Activated B cell treated with CpG ODN at 0.5 μM for 24 hours (primary cell): Measurements from ENCODE around the gene CYP4F2. TPM values are rescaled to one million over a fixed set of nuclear protein-coding genes. Genes with fewer than 3 reads are reported as not detected.
"Not testable (repeated sequence)": the region's sequence is repeated elsewhere in the genome, so short reads cannot be mapped to it uniquely, and the experiment has no call there.

Source experiments
- ATAC-seq: fragments of 200-7000 bp; cut with Tn5 transposase; one replicate; pipeline ENCODE4 v1.10.0; 2021; ENCODE audit warnings: low read depth, mild to moderate bottlenecking, moderate library complexity
- CTCF ChIA-PET: fragments of 350-600 bp; sonication (Branson Sonifier 250); formaldehyde crosslinking; loops from one replicate; lab custom pipeline; 2021; ENCODE audit warnings: antibody characterized with exemption; lab: Charles Lee
- POLR2A ChIA-PET: fragments of 350-600 bp; sonication (Branson Sonifier 250); formaldehyde crosslinking; loops from one replicate; lab custom pipeline; 2021; ENCODE audit warnings: antibody characterized with exemption; lab: Charles Lee
- DNase-seq: peaks from one replicate; pipeline ENCODE4 v3.0.0; 2022
- H3K27ac Mint-ChIP-seq: one replicate; pipeline ENCODE4 v1.8.0; 2020; ENCODE audit warnings: mixed read lengths
- H3K27me3 Mint-ChIP-seq: one replicate; pipeline ENCODE4 v1.8.0; 2021; ENCODE audit warnings: mixed read lengths
- H3K36me3 Mint-ChIP-seq: one replicate; pipeline ENCODE4 v1.8.0; 2021; ENCODE audit warnings: low read depth, mixed read lengths
- H3K4me1 Mint-ChIP-seq: one replicate; pipeline ENCODE4 v1.8.0; 2021; ENCODE audit warnings: mixed read lengths
- H3K4me3 Mint-ChIP-seq: one replicate; pipeline ENCODE4 v1.8.0; 2020; ENCODE audit warnings: mild to moderate bottlenecking, mixed read lengths
- H3K9me3 Mint-ChIP-seq: one replicate; pipeline ENCODE4 v1.8.0; 2020; ENCODE audit warnings: mixed read lengths
- intact Hi-C: fragments of 100-400 bp; cut with micrococcal nuclease; formaldehyde crosslinking; loops from one replicate; pipeline ENCODE4 v1.15.1; 2024
- total RNA-seq: library from RNA; stranded (reverse); gene quantifications from 2 replicates; pipeline ENCODE4 v1.2.3, GENCODE V29; 2022
- TF ChIP-seq, protein P1 (sequence below): fragments of 200-600 bp; IDR thresholded peaks from one replicate; pipeline ENCODE4 v1.8.0; 2022; ENCODE audit warnings: antibody characterized with exemption, mild to moderate bottlenecking

The CYP4F2 gene
- total RNA-seq, 1 donor from 2014 or later = not detected

DNA sequence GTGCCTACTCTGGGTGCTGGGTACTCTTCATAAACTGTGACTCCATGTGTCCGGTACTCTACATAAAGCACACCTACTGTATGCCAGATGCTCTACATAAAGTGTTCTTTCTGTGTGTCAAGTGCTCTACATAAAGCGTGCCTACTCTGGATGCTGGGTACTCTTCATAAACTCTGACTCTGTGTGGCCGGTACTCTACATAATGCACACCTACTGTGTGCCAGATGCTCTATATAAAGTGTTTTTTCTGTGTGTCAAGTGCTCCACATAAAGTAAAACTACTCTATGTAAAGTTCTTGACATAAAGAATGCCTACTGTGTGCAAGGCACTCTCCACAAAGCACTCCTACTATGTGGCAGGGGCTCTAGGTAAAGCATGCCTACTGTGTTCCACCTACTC is 38.3 kb upstream of the CYP4F2 start:
- ChIA-PET CTCF (no interaction called here), POLR2A (no interaction called here)

DNA sequence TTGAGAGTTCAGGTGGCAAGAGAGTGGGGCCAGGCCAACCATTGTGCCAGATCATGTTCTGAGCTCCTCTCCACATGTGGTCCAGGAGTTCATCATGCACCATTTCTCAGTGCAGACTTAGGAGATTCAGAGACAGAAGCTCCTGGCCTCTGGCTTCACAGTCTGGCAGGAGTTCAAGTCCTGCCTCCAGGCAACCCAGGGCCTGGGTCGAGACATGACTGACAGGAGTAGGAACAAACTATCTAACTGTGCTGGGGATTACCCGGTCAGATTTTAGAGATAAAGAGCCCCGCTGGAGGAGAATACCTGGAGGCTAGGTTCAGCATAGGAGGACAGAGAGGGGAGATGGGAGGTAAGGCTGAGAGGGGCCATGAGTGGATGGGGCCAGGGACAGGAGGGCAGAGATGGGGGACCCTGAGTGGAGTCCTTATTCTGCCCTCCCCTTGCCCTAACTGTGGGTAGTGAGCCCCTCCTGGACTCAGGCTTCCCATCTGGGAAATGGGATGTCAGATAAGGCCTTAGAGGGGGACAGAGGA is 37.4 kb upstream of the CYP4F2 start:
- DNase-seq = no peak

More for the DNA sequence above, 38.3 kb upstream of the CYP4F2 start:
- intact Hi-C loops = no loop called here
- H3K27me3 Mint-ChIP-seq = peaks cover 10% of the 10 kb centered on the region
- H3K27ac Mint-ChIP-seq = no peak overlapping the region
- peaks cover 9% of the 10 kb centered on the region for H3K4me1 Mint-ChIP-seq
- H3K9me3 Mint-ChIP-seq = no peaks in the 10 kb centered on the region
- no peak for DNase-seq
- no peak for ATAC-seq
- no peak overlapping the region for H3K4me3 Mint-ChIP-seq
- TF ChIP-seq, protein P1, sequence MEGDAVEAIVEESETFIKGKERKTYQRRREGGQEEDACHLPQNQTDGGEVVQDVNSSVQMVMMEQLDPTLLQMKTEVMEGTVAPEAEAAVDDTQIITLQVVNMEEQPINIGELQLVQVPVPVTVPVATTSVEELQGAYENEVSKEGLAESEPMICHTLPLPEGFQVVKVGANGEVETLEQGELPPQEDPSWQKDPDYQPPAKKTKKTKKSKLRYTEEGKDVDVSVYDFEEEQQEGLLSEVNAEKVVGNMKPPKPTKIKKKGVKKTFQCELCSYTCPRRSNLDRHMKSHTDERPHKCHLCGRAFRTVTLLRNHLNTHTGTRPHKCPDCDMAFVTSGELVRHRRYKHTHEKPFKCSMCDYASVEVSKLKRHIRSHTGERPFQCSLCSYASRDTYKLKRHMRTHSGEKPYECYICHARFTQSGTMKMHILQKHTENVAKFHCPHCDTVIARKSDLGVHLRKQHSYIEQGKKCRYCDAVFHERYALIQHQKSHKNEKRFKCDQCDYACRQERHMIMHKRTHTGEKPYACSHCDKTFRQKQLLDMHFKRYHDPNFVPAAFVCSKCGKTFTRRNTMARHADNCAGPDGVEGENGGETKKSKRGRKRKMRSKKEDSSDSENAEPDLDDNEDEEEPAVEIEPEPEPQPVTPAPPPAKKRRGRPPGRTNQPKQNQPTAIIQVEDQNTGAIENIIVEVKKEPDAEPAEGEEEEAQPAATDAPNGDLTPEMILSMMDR = no peak
- no peaks in the 10 kb centered on the region for H3K36me3 Mint-ChIP-seq

DNA sequence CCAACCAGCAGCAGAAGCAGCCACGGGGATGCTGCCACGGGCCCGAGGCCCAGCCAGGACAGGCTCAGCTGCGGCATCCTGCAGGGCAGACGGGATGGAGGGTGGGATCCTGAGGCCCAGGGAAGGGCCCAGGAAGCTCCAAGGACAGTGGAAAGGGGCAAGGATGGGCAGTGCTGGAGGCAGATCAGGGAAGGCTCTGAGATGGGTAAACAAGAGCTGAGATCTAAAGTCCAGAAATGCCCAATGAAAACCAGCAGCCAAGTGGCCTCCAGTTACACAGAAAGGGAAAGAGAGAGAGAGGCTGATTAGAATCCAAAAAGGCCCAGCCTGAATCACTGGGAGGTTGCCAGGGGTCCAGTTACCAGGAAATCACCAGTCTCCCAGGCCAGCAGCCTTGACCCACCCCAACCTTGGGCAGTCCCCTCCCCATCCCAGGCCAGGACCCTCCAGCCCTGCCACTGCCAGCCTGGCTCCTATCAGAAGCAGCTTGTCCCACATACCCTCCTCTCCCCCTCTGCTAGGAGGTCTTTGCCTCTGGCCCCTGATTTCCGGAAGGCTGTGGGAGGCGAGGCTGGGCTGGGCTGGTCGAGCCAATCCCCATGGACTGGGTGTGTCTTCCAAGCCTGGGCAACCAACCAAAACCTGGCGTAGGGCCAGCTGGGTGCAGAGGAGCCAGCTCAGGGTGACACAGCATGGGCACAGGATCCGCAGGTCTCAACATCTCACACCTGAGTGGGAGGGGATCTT is 36.6 kb upstream of the CYP4F2 start, which contains the start of gene CYP4F11:
TSS of gene CYP4F11 (minus strand) at position 198 of the 747 bp plus-strand sequence. CDS start at position 77, 121 bp downstream.
- H3K36me3 Mint-ChIP-seq = no peaks in the 10 kb centered on the region
- no peaks in the 10 kb centered on the region for H3K9me3 Mint-ChIP-seq
- POLR2A ChIA-PET = no interaction called here
- DNase-seq = no peak
- H3K4me1 Mint-ChIP-seq = peaks cover 9% of the 10 kb centered on the region
- intact Hi-C loops = no loop called here
- H3K27me3 Mint-ChIP-seq = no peaks in the 10 kb centered on the region
- CTCF ChIA-PET = no interaction called here
- ATAC-seq = peak; percentile 25
- H3K27ac Mint-ChIP-seq = no peak within 1 kb of the TSS
- H3K4me3 Mint-ChIP-seq = no peak within 1 kb of the TSS
- TF ChIP-seq, protein P1 = no peak

More for the DNA sequence above, 37.4 kb upstream of the CYP4F2 start:
- intact Hi-C loops = no loop called here
- Mint-ChIP-seq H3K27me3 (peaks cover 2% of the 10 kb centered on the region), H3K27ac (no peak overlapping the region), H3K4me3 (no peak overlapping the region), H3K36me3 (no peaks in the 10 kb centered on the region), H3K9me3 (no peaks in the 10 kb centered on the region), H3K4me1 (peaks cover 9% of the 10 kb centered on the region)
- no peak for ATAC-seq
- POLR2A ChIA-PET = no interaction called here
- TF ChIP-seq, protein P1 = no peak
- CTCF ChIA-PET = no interaction called here

DNA sequence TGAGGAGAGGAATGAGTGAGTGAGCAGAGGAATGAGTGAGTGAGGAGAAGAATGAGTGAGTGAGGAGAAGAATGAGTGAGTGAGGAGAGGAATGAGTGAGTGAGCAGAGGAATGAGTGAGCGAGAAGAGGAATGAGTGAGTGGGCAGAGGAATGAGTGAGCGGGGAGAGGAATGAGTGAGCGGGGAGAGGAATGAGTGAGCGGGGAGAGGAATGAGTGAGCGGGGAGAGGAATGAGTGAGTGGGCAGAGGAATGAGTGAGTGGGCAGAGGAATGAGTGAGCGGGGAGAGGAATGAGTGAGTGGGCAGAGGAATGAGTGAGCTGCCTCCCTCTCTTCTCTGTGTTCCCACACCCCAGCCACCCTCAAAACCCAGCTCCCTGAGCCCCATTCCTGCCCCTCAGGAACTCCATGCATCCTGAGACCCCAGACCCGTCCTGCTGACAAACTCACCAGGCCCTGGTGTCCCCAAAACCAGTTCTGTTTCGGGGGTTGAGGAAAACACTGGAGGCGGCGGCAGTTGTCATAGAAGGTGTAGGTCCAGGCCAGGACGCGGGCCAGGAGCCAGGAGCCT is 36.0 kb upstream of the CYP4F2 start:
- H3K27ac Mint-ChIP-seq, H3K9me3 Mint-ChIP-seq, H3K36me3 Mint-ChIP-seq, CTCF ChIA-PET, intact Hi-C loops, H3K4me1 Mint-ChIP-seq, POLR2A ChIA-PET, ATAC-seq, H3K4me3 Mint-ChIP-seq, DNase-seq, H3K27me3 Mint-ChIP-seq: not testable (repeated sequence)

DNA sequence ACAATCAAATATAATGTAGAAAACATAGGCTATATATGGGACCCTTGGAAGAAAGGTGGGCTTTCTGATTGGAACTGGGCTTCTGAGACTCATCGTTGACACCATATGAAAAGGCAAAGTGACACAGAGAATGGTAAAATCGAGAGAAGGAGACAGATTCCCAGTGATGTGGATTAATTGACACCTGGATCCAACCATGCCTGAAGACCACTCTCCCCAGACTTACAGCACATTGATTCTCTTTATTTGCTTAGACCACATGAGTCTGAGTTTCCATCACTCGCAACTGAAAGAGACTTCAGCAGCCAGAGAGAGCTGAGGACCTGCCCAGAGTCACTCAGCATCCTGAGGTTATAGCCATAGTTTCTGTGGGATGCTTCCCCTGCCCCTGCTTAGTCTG is 30.4 kb upstream of the CYP4F2 start:
- Mint-ChIP-seq H3K9me3 (no peaks in the 10 kb centered on the region), H3K4me3 (no peak overlapping the region), H3K27me3 (peaks cover 26% of the 10 kb centered on the region), H3K27ac (no peak overlapping the region), H3K36me3 (no peaks in the 10 kb centered on the region), H3K4me1 (no peaks in the 10 kb centered on the region)
- POLR2A ChIA-PET = no interaction called here
- CTCF ChIA-PET = no interaction called here
- no peak for DNase-seq
- TF ChIP-seq, protein P1 = no peak
- no peak for ATAC-seq
- intact Hi-C loops = no loop called here
